NCI-H1092 treated with DMSO at 0.1 percent for 48 hours (cell line): ENCODE data around the gene SH3RF3.

Experiments
- DNase-seq: peaks from one replicate; lab custom pipeline; 2025; lab: John Stamatoyannopoulos, UW

The SH3RF3 gene

GRCh38 chr2:109139865-109140396 is 10.9 kb downstream of the SH3RF3 start:
- DNase-seq: no peak

- DNase-seq: no peak
These were observed 12.1 kb downstream of the SH3RF3 start for GRCh38 chr2:109141006-109141600.

- no peak for DNase-seq
These were observed 12.8 kb downstream of the SH3RF3 start for GRCh38 chr2:109141727-109142283.

GRCh38 chr2:109142416-109143210 is 13.6 kb downstream of the SH3RF3 start:
- no peak for DNase-seq

GRCh38 chr2:109143214-109144187 is 14.5 kb downstream of the SH3RF3 start:
- no peak for DNase-seq

GRCh38 chr2:109144271-109144670 is 15.3 kb downstream of the SH3RF3 start:
- DNase-seq: no peak

GRCh38 chr2:109144721-109145120 is 15.7 kb downstream of the SH3RF3 start:
- DNase-seq: no peak

- no peak for DNase-seq
These were observed 16.3 kb downstream of the SH3RF3 start for GRCh38 chr2:109145286-109145685.

GRCh38 chr2:109147405-109147804 is 18.4 kb downstream of the SH3RF3 start:
- DNase-seq: no peak

GRCh38 chr2:109148117-109148746 is 19.2 kb downstream of the SH3RF3 start:
- no peak for DNase-seq

GRCh38 chr2:109148991-109149645 is 20.1 kb downstream of the SH3RF3 start:
- no peak for DNase-seq

- no peak for DNase-seq
These were observed 21.6 kb downstream of the SH3RF3 start for GRCh38 chr2:109150559-109150958.

- peak; percentile 17 for DNase-seq
These were observed 22.5 kb downstream of the SH3RF3 start for GRCh38 chr2:109151519-109151918.

GRCh38 chr2:109153005-109153784 is 24.2 kb downstream of the SH3RF3 start:
- no peak for DNase-seq

GRCh38 chr2:109153807-109154206 is 24.8 kb downstream of the SH3RF3 start:
- no peak for DNase-seq

- DNase-seq: no peak
These were observed 25.2 kb downstream of the SH3RF3 start for GRCh38 chr2:109154226-109154625.

- no peak for DNase-seq
These were observed 26.8 kb downstream of the SH3RF3 start for GRCh38 chr2:109155553-109156451.

GRCh38 chr2:109157563-109158105 is 28.6 kb downstream of the SH3RF3 start:
- DNase-seq: no peak

- DNase-seq: no peak
These were observed 29.2 kb downstream of the SH3RF3 start for GRCh38 chr2:109158237-109158636.
